PC-3 (cell line): Measurements from ENCODE around the gene JAZF1. TPM values are rescaled to one million over a fixed set of nuclear protein-coding genes. Genes with fewer than 3 reads are reported as not detected.

Experiments
- ATAC-seq: fragments of 200-7000 bp; cut with Tn5 transposase; 2 replicates; pipeline ENCODE4 v1.9.1; 2020; ENCODE audit warnings: mild to moderate bottlenecking, moderate library complexity
- BruUV-seq: library from RNA; stranded (reverse); fragments of 400-500 nt; replicated peaks from 2 replicates; lab custom pipeline; 2021; lab: Mats Ljungman, UMichigan
- CTCF ChIA-PET: fragments of 300-600 bp; sonication (Branson Sonifier 250); formaldehyde crosslinking; loops from one replicate; lab custom pipeline; 2022; ENCODE audit warnings: antibody characterized with exemption; lab: Charles Lee
- POLR2A ChIA-PET: fragments of 300-600 bp; sonication (Branson Sonifier 250); formaldehyde crosslinking; loops from one replicate; lab custom pipeline; 2022; ENCODE audit warnings: antibody characterized with exemption; ENCODE audit not compliant: unreplicated experiment; lab: Charles Lee
- DNase-seq: peaks from one replicate; pipeline ENCODE4 v3.0.0-alpha.2; 2015
- H2AFZ ChIP-seq: fragments of 300-600 bp; sonication (generic); 2 replicates; pipeline ENCODE4 v1.6.0; 2016; ENCODE audit warnings: antibody characterized with exemption, low read length
- H3F3A ChIP-seq: fragments of 300-600 bp; sonication (generic); one replicate; pipeline ENCODE4 v1.6.0; 2017; ENCODE audit warnings: antibody characterized with exemption, low read length, control low read depth, mild to moderate bottlenecking; ENCODE audit not compliant: unreplicated experiment
- H3K27ac ChIP-seq: fragments of 300-600 bp; sonication (generic); 2 replicates; pipeline ENCODE4 v1.5.1; 2016; ENCODE audit warnings: mild to moderate bottlenecking, low read length
- H3K27me3 ChIP-seq: fragments of 300-600 bp; sonication (generic); 2 replicates; pipeline ENCODE4 v1.6.1; 2016; ENCODE audit warnings: low read length, mixed read lengths
- H3K36me3 ChIP-seq: fragments of 300-600 bp; sonication (generic); 2 replicates; pipeline ENCODE4 v1.6.1; 2016; ENCODE audit warnings: low read depth, mixed run types, low read length, mixed read lengths
- H3K4me1 ChIP-seq: fragments of 300-600 bp; sonication (generic); 2 replicates; pipeline ENCODE4 v1.5.1; 2016; ENCODE audit warnings: low read length; ENCODE audit not compliant: insufficient read depth
- H3K4me2 ChIP-seq: fragments of 300-600 bp; sonication (generic); 2 replicates; pipeline ENCODE4 v1.6.0; 2016; ENCODE audit warnings: low read length
- H3K4me3 ChIP-seq: fragments of 300-600 bp; sonication (generic); 2 replicates; pipeline ENCODE4 v1.5.1; 2016; ENCODE audit warnings: mild to moderate bottlenecking, low read length, mixed read lengths
- H3K79me2 ChIP-seq: fragments of 300-600 bp; sonication (generic); 2 replicates; pipeline ENCODE4 v1.6.1; 2017; ENCODE audit warnings: low read length, mixed read lengths
- H3K9ac ChIP-seq: fragments of 300-600 bp; sonication (generic); 2 replicates; pipeline ENCODE4 v1.6.0; 2016; ENCODE audit warnings: mild to moderate bottlenecking, low read length
- H3K9me2 ChIP-seq: fragments of 300-600 bp; sonication (generic); replicated peaks from 2 replicates; pipeline ENCODE4 v1.6.1; 2016; ENCODE audit warnings: mixed run types, low read length, mixed read lengths
- H3K9me3 ChIP-seq: fragments of 300-600 bp; sonication (generic); 2 replicates; pipeline ENCODE4 v1.6.1; 2016; ENCODE audit warnings: low read length, mixed read lengths
- H4K20me1 ChIP-seq: fragments of 300-600 bp; sonication (generic); 2 replicates; pipeline ENCODE4 v1.6.1; 2016; ENCODE audit warnings: low read length, mixed read lengths
- EZH2 ChIP-seq: fragments of 300-600 bp; sonication (generic); IDR thresholded peaks from one replicate; pipeline ENCODE4 v1.6.1; 2017; ENCODE audit warnings: antibody characterized with exemption, mild to moderate bottlenecking, low read length; ENCODE audit not compliant: unreplicated experiment
- EZH2phosphoT487 ChIP-seq: fragments of 300-600 bp; sonication (generic); IDR thresholded peaks from 2 replicates; pipeline ENCODE4 v1.6.1; 2018; ENCODE audit warnings: mild to moderate bottlenecking, antibody characterized with exemption, low read length, borderline replicate concordance
- intact Hi-C: fragments of 100-400 bp; cut with micrococcal nuclease; formaldehyde crosslinking; loops from 2 replicates; pipeline ENCODE4 v1.9.0; 2023
- total RNA-seq: library from RNA; depleted of rRNA; stranded (reverse); fragments of >200 nt; gene quantifications from 2 replicates; pipeline ENCODE4 v1.2.3, GENCODE V29; 2014
- TF ChIP-seq, protein P1 (sequence below): fragments of 300-600 bp; sonication (generic); conservative IDR thresholded peaks from 2 replicates; pipeline ENCODE4 v1.5.1; 2017; ENCODE audit warnings: antibody characterized with exemption, low read depth, mild to moderate bottlenecking, low read length

Gene JAZF1
- total RNA-seq, 1 experiment from 2014 or later = 2.3 TPM

DNA sequence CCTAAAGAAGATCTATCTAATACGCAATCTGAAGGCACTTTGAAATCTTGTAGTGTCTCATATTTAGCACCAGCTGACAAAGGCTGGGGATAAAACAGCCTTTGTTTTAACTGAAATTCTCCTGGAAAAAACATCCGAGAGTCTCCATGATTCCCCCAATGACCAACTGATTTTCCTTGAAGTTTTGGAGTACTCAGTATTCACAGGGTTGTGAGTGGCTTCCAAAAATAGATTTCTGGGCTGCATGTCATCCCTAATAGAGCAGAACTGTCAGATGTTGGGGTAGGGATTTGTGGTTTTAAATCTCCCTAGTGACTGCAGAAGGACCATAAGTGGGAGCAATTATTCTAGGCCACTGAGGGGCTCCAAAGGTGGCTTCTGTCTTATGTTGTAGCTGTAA, 234.2 kb downstream of the JAZF1 start:
- ATAC-seq = no peak
- Histone ChIP-seq H2AFZ (no peak overlapping the region), H3K79me2 (no peaks in the 10 kb centered on the region), H3K27me3 (no peaks in the 10 kb centered on the region), H4K20me1 (no peaks in the 10 kb centered on the region), H3K9ac (no peak overlapping the region), H3K9me2 (no peaks in the 10 kb centered on the region), H3K27ac (no peak overlapping the region), H3F3A (no peaks in the 10 kb centered on the region), H3K4me1 (no peaks in the 10 kb centered on the region), H3K9me3 (no peaks in the 10 kb centered on the region), H3K4me3 (no peak overlapping the region), H3K36me3 (no peaks in the 10 kb centered on the region), H3K4me2 (no peak overlapping the region)
- no peak for DNase-seq
- intact Hi-C loops = no loop called here
- TF ChIP-seq, protein P1, sequence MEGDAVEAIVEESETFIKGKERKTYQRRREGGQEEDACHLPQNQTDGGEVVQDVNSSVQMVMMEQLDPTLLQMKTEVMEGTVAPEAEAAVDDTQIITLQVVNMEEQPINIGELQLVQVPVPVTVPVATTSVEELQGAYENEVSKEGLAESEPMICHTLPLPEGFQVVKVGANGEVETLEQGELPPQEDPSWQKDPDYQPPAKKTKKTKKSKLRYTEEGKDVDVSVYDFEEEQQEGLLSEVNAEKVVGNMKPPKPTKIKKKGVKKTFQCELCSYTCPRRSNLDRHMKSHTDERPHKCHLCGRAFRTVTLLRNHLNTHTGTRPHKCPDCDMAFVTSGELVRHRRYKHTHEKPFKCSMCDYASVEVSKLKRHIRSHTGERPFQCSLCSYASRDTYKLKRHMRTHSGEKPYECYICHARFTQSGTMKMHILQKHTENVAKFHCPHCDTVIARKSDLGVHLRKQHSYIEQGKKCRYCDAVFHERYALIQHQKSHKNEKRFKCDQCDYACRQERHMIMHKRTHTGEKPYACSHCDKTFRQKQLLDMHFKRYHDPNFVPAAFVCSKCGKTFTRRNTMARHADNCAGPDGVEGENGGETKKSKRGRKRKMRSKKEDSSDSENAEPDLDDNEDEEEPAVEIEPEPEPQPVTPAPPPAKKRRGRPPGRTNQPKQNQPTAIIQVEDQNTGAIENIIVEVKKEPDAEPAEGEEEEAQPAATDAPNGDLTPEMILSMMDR = no peak
- TF ChIP-seq EZH2 (no peak), EZH2phosphoT487 (no peak)
- no TSS peak for BruUV-seq
- ChIA-PET CTCF (no interaction called here), POLR2A (no interaction called here)

DNA sequence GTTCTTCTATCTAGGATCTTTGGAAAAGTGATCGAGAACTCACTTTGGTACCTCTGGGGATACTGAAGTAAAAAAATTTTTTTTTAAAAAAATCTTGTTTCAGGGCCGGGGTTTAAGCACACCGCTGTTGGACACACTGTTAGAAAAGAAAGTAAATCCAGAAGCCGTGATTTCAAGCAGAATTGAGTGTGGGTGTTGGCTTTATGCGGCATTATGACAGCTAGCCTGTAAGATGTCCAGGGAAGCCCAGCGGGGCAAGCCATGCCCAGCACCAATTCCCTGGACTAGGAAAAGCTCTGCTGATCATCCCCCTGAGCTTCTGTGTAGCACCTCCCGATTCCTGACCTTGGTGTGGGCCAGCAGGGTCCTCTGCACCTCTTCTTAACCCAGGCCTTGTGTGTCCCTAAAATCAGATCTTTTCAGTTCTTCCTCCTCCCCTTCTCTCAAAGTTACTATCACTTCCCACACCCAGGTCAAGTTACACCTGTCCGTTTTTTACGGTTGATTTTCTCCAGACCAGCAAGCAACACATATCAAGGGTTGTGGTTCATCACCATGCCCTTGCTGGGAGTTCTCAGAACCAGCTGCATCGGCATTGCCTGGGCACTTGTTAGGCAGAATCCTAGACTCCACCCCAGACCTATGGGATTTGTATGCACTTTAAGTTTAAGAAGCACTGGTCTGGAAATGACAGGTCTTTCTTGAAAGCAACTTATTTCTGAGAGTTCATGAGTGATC, 235.4 kb downstream of the JAZF1 start:
- no TSS peak for BruUV-seq
- ChIA-PET CTCF (no interaction called here), POLR2A (no interaction called here)
- no peak for ATAC-seq
- no peaks in the 10 kb centered on the region for H3K9me2 ChIP-seq
- H3K79me2 ChIP-seq = no peaks in the 10 kb centered on the region
- H3K27me3 ChIP-seq = no peaks in the 10 kb centered on the region
- H3K9me3 ChIP-seq = no peaks in the 10 kb centered on the region
- no peaks in the 10 kb centered on the region for H4K20me1 ChIP-seq
- intact Hi-C loops = no loop called here
- no peaks in the 10 kb centered on the region for H3K4me1 ChIP-seq
- no peak overlapping the region for H3K4me2 ChIP-seq
- no peak overlapping the region for H3K27ac ChIP-seq
- H3K9ac ChIP-seq = no peak overlapping the region
- H3F3A ChIP-seq = no peaks in the 10 kb centered on the region
- H3K4me3 ChIP-seq = no peak overlapping the region
- H3K36me3 ChIP-seq = no peaks in the 10 kb centered on the region
- H2AFZ ChIP-seq = no peak overlapping the region
- no peak for TF ChIP-seq EZH2
- no peak for TF ChIP-seq EZH2phosphoT487
- TF ChIP-seq, protein P1 = no peak
- DNase-seq = no peak

DNA sequence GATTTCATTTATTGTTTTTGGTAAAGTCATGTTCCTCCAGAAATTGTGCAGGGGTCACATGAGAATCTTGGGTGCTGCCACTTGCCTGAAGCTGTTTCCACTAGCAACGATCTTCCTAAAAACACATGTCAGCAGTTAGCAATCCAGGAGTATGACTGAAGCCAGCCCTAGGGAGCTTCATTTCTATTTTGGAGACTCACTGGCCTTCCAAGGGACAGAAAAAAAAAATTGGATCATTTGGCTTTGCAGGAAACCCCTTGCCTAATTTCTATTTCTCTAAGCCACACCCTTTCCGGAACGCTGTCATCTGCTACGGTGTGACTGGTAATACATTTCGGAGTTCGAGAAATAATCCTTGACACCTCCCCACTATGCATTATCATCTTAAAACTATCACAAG, 236.0 kb downstream of the JAZF1 start:
- Histone ChIP-seq H3K79me2 (no peaks in the 10 kb centered on the region), H2AFZ (no peak overlapping the region), H3K4me3 (no peak overlapping the region), H3K36me3 (no peaks in the 10 kb centered on the region), H4K20me1 (no peaks in the 10 kb centered on the region), H3F3A (no peaks in the 10 kb centered on the region), H3K27me3 (no peaks in the 10 kb centered on the region), H3K9ac (no peak overlapping the region), H3K9me2 (no peaks in the 10 kb centered on the region), H3K4me2 (no peak overlapping the region), H3K9me3 (no peaks in the 10 kb centered on the region), H3K4me1 (no peaks in the 10 kb centered on the region), H3K27ac (no peak overlapping the region)
- intact Hi-C loops = no loop called here
- peak; percentile 38 for ATAC-seq
- no peak for DNase-seq
- no TSS peak for BruUV-seq
- no peak for TF ChIP-seq EZH2phosphoT487
- TF ChIP-seq EZH2 = no peak
- TF ChIP-seq, protein P1 = no peak
- ChIA-PET CTCF (no interaction called here), POLR2A (interaction anchor here (0.6 kb wide), 1 partner anchor 903 kb away, joined by 3 read pairs; no protein-coding TSS in a partner anchor)
